Measurements from ENCODE around the gene TMEM215. TPM values are rescaled to one million over a fixed set of nuclear protein-coding genes. Genes with fewer than 3 reads are reported as not detected.

Gene TMEM215
- total and polyA plus RNA-seq, 2 of the 8 experiments (the other 6 are each of a cell fraction or from before 2014, with no cell fraction given): 0.33 to 0.67 TPM

- TF ChIP-seq CHD7 (IDR thresholded peaks at IDR 0.05; ENCODE audit: insufficient replicate concordance, low read length): no peak
- no peak for TF ChIP-seq POU5F1 (IDR thresholded peaks at IDR 0.05; ENCODE audit: low read depth, low read length)
- TF ChIP-seq CTBP2 (IDR thresholded peaks at IDR 0.05; ENCODE audit: borderline replicate concordance, insufficient read depth, insufficient read length, low read length): no peak
- TF ChIP-seq SP2 (IDR thresholded peaks at IDR 0.05; ENCODE audit: low read length): no peak
- no peak for TF ChIP-seq TAF7 (optimal IDR thresholded peaks at IDR 0.05; ENCODE audit: borderline replicate concordance, low read depth, low read length)
- TF ChIP-seq BRCA1 (IDR thresholded peaks at IDR 0.05; ENCODE audit: low read depth, low read length): no peak
- TF ChIP-seq ZNF274 (IDR thresholded peaks at IDR 0.05; ENCODE audit: borderline replicate concordance, extremely low read depth, low read length): no peak
- no peak for TF ChIP-seq JUN (IDR thresholded peaks at IDR 0.05; ENCODE audit: low read depth, low read length)
- TF ChIP-seq CHD2 (IDR thresholded peaks at IDR 0.05; ENCODE audit: low read length): no peak
Observed at GRCh38 chr9:32783168-32783891, at the start of gene TMEM215 (continued).

All from H1 (cell line).